H1 (cell line): Measurements from ENCODE around the gene MYL7.

Experiments
- CEBPB ChIP-seq: IDR thresholded peaks from 2 replicates; pipeline ENCODE4 v1.6.1; 2012; ENCODE audit warnings: low read depth, low read length
- CHD2 ChIP-seq: IDR thresholded peaks from 2 replicates; pipeline ENCODE4 v1.6.1; 2012; ENCODE audit warnings: low read length, improper control_type of control experiment
- CTCF ChIP-seq, 3 experiments: IDR thresholded peaks; 1 replicate in 2 of 3; 2 replicates in 1 of 3; pipeline versions ENCODE4 v1.5.1 to v1.6.1; 2011; ENCODE audit warnings: low read length in 3 of 3, mild to moderate bottlenecking in 3 of 3, inconsistent platforms in 2 of 3, low read depth in 1 of 3, moderate library complexity in 1 of 3; ENCODE audit not compliant: insufficient read depth in 1 of 3; ENCODE audit errors: control extremely low read depth in 1 of 3
- EGR1 ChIP-seq: IDR thresholded peaks from 2 replicates; pipeline ENCODE4 v1.6.1; 2011; ENCODE audit warnings: low read depth, low read length, borderline replicate concordance
- EZH2 ChIP-seq: fragments of 200-600 bp; sonication (generic); IDR thresholded peaks from 2 replicates; pipeline ENCODE4 v1.7.1; 2012; ENCODE audit warnings: low read depth, mild to moderate bottlenecking, moderate library complexity, low read length, inconsistent platforms; ENCODE audit not compliant: severe bottlenecking
- MAX ChIP-seq: IDR thresholded peaks from 2 replicates; pipeline ENCODE4 v1.6.1; 2012; ENCODE audit warnings: inconsistent platforms
- POLR2AphosphoS5 ChIP-seq: IDR thresholded peaks from 2 replicates; pipeline ENCODE4 v1.6.1; 2011; ENCODE audit warnings: low read depth, low read length

- no peak for TF ChIP-seq CEBPB
- no peak for TF ChIP-seq CTCF (IDR thresholded peaks at IDR 0.05; ENCODE audit: control extremely low read depth in 1 of 3, insufficient read depth in 1 of 3, low read depth in 1 of 3, low read length in 3 of 3)
- TF ChIP-seq MAX, result no peak
- TF ChIP-seq EZH2, result no peak
- no peak for TF ChIP-seq CHD2
- TF ChIP-seq EGR1, result no peak
- no peak for TF ChIP-seq POLR2AphosphoS5
Measured at GRCh38 chr7:44184206-44184872, 43.2 kb upstream of the MYL7 start.
